A673 (cell line): ENCODE measurements around the gene BTBD18.

Experiments used
- EZH2 ChIP-seq: fragments of 200-600 bp; sonication (generic); IDR thresholded peaks from 2 replicates; pipeline ENCODE4 v1.6.1; 2017; ENCODE audit warnings: borderline replicate concordance, low read depth, mild to moderate bottlenecking, mixed read lengths, antibody characterized with exemption, low read length; ENCODE audit not compliant: poor library complexity, severe bottlenecking
- TF ChIP-seq, protein P1 (sequence below): fragments of 300-800, 200-600 bp; sonication (generic); conservative IDR thresholded peaks from 2 replicates; pipeline ENCODE4 v1.5.1; 2017; ENCODE audit warnings: low read depth, mild to moderate bottlenecking, antibody characterized with exemption, low read length, moderate library complexity, mixed read lengths

DNA sequence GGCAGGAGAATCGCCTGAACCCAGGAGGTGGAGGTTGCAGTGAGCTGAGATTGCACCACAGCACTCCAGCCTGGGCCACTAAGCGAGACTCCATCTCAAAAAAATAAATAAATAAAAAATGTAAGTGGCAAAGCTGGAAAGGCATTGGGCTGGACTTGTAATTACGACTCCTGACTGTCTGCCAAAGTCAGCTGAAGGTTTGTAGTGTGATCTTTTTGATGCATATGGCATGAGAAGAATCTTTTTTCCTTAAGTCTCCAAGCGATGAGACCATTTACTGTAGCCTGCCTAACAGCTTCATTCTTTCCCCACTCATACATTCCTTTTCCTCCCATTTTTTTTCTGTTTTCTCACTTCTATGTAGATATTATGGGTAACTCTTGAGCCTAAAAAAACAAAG lies 34.8 kb upstream of the BTBD18 start:
- TF ChIP-seq, protein P1, sequence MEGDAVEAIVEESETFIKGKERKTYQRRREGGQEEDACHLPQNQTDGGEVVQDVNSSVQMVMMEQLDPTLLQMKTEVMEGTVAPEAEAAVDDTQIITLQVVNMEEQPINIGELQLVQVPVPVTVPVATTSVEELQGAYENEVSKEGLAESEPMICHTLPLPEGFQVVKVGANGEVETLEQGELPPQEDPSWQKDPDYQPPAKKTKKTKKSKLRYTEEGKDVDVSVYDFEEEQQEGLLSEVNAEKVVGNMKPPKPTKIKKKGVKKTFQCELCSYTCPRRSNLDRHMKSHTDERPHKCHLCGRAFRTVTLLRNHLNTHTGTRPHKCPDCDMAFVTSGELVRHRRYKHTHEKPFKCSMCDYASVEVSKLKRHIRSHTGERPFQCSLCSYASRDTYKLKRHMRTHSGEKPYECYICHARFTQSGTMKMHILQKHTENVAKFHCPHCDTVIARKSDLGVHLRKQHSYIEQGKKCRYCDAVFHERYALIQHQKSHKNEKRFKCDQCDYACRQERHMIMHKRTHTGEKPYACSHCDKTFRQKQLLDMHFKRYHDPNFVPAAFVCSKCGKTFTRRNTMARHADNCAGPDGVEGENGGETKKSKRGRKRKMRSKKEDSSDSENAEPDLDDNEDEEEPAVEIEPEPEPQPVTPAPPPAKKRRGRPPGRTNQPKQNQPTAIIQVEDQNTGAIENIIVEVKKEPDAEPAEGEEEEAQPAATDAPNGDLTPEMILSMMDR = no peak
- no peak for TF ChIP-seq EZH2
